PC-3 (cell line): ENCODE data around the gene KCNJ6. TPM values are rescaled to one million over a fixed set of nuclear protein-coding genes. Genes with fewer than 3 reads are reported as not detected.

Source experiments
- ATAC-seq: fragments of 200-7000 bp; cut with Tn5 transposase; 2 replicates; pipeline ENCODE4 v1.9.1; 2020; ENCODE audit warnings: mild to moderate bottlenecking, moderate library complexity
- BruUV-seq: library from RNA; stranded (reverse); fragments of 400-500 nt; replicated peaks from 2 replicates; lab custom pipeline; 2021; lab: Mats Ljungman, UMichigan
- CTCF ChIA-PET: fragments of 300-600 bp; sonication (Branson Sonifier 250); formaldehyde crosslinking; loops from one replicate; lab custom pipeline; 2022; ENCODE audit warnings: antibody characterized with exemption; lab: Charles Lee
- POLR2A ChIA-PET: fragments of 300-600 bp; sonication (Branson Sonifier 250); formaldehyde crosslinking; loops from one replicate; lab custom pipeline; 2022; ENCODE audit warnings: antibody characterized with exemption; ENCODE audit not compliant: unreplicated experiment; lab: Charles Lee
- DNase-seq: peaks from one replicate; pipeline ENCODE4 v3.0.0-alpha.2; 2015
- H2AFZ ChIP-seq: fragments of 300-600 bp; sonication (generic); 2 replicates; pipeline ENCODE4 v1.6.0; 2016; ENCODE audit warnings: antibody characterized with exemption, low read length
- H3F3A ChIP-seq: fragments of 300-600 bp; sonication (generic); one replicate; pipeline ENCODE4 v1.6.0; 2017; ENCODE audit warnings: antibody characterized with exemption, low read length, control low read depth, mild to moderate bottlenecking; ENCODE audit not compliant: unreplicated experiment
- H3K27ac ChIP-seq: fragments of 300-600 bp; sonication (generic); 2 replicates; pipeline ENCODE4 v1.5.1; 2016; ENCODE audit warnings: mild to moderate bottlenecking, low read length
- H3K27me3 ChIP-seq: fragments of 300-600 bp; sonication (generic); 2 replicates; pipeline ENCODE4 v1.6.1; 2016; ENCODE audit warnings: low read length, mixed read lengths
- H3K36me3 ChIP-seq: fragments of 300-600 bp; sonication (generic); 2 replicates; pipeline ENCODE4 v1.6.1; 2016; ENCODE audit warnings: low read depth, mixed run types, low read length, mixed read lengths
- H3K4me1 ChIP-seq: fragments of 300-600 bp; sonication (generic); 2 replicates; pipeline ENCODE4 v1.5.1; 2016; ENCODE audit warnings: low read length; ENCODE audit not compliant: insufficient read depth
- H3K4me2 ChIP-seq: fragments of 300-600 bp; sonication (generic); 2 replicates; pipeline ENCODE4 v1.6.0; 2016; ENCODE audit warnings: low read length
- H3K4me3 ChIP-seq: fragments of 300-600 bp; sonication (generic); 2 replicates; pipeline ENCODE4 v1.5.1; 2016; ENCODE audit warnings: mild to moderate bottlenecking, low read length, mixed read lengths
- H3K79me2 ChIP-seq: fragments of 300-600 bp; sonication (generic); 2 replicates; pipeline ENCODE4 v1.6.1; 2017; ENCODE audit warnings: low read length, mixed read lengths
- H3K9ac ChIP-seq: fragments of 300-600 bp; sonication (generic); 2 replicates; pipeline ENCODE4 v1.6.0; 2016; ENCODE audit warnings: mild to moderate bottlenecking, low read length
- H3K9me2 ChIP-seq: fragments of 300-600 bp; sonication (generic); replicated peaks from 2 replicates; pipeline ENCODE4 v1.6.1; 2016; ENCODE audit warnings: mixed run types, low read length, mixed read lengths
- H3K9me3 ChIP-seq: fragments of 300-600 bp; sonication (generic); 2 replicates; pipeline ENCODE4 v1.6.1; 2016; ENCODE audit warnings: low read length, mixed read lengths
- H4K20me1 ChIP-seq: fragments of 300-600 bp; sonication (generic); 2 replicates; pipeline ENCODE4 v1.6.1; 2016; ENCODE audit warnings: low read length, mixed read lengths
- CTCF ChIP-seq: fragments of 300-600 bp; sonication (generic); conservative IDR thresholded peaks from 2 replicates; pipeline ENCODE4 v1.5.1; 2017; ENCODE audit warnings: antibody characterized with exemption, low read depth, mild to moderate bottlenecking, low read length
- EZH2 ChIP-seq: fragments of 300-600 bp; sonication (generic); IDR thresholded peaks from one replicate; pipeline ENCODE4 v1.6.1; 2017; ENCODE audit warnings: antibody characterized with exemption, mild to moderate bottlenecking, low read length; ENCODE audit not compliant: unreplicated experiment
- EZH2phosphoT487 ChIP-seq: fragments of 300-600 bp; sonication (generic); IDR thresholded peaks from 2 replicates; pipeline ENCODE4 v1.6.1; 2018; ENCODE audit warnings: mild to moderate bottlenecking, antibody characterized with exemption, low read length, borderline replicate concordance
- intact Hi-C: fragments of 100-400 bp; cut with micrococcal nuclease; formaldehyde crosslinking; loops from 2 replicates; pipeline ENCODE4 v1.9.0; 2023
- total RNA-seq: library from RNA; depleted of rRNA; stranded (reverse); fragments of >200 nt; gene quantifications from 2 replicates; pipeline ENCODE4 v1.2.3, GENCODE V29; 2014

Gene KCNJ6
- total RNA-seq, 1 experiment from 2014 or later, result not detected

- no peak overlapping the region for H3K4me2 ChIP-seq
- intact Hi-C loops, result no loop called here
- no peaks in the 10 kb centered on the region for H3K9me2 ChIP-seq
- CTCF ChIA-PET, result no interaction called here
- H3K9ac ChIP-seq, result no peak overlapping the region
- no peaks in the 10 kb centered on the region for H4K20me1 ChIP-seq
- no peaks in the 10 kb centered on the region for H3K79me2 ChIP-seq
- no peaks in the 10 kb centered on the region for H3F3A ChIP-seq
- POLR2A ChIA-PET, result no interaction called here
- peaks cover 18% of the 10 kb centered on the region; the same call in 1 of the 2 replicates for H3K4me1 ChIP-seq
- H3K27me3 ChIP-seq, result no peaks in the 10 kb centered on the region
- DNase-seq (peak; percentile 18), ATAC-seq (no peak)
- no peak overlapping the region for H3K27ac ChIP-seq
- TF ChIP-seq EZH2 (no peak), CTCF (no peak), EZH2phosphoT487 (no peak)
- H2AFZ ChIP-seq, result no peak overlapping the region
- no TSS peak for BruUV-seq
- H3K4me3 ChIP-seq, result no peak overlapping the region
- 0 out of 2 replicates have a peak, but pooled peaks cover 5% of the 10 kb centered on the region for H3K9me3 ChIP-seq
- no peaks in the 10 kb centered on the region for H3K36me3 ChIP-seq
Observed at GRCh38 chr21:37877171-37877570, 39.1 kb downstream of the KCNJ6 start.

GRCh38 chr21:37876561-37876960 is 39.7 kb downstream of the KCNJ6 start:
- intact Hi-C loops, result no loop called here
- ChIA-PET CTCF (no interaction called here), POLR2A (no interaction called here)
- BruUV-seq, result no TSS peak
- Histone ChIP-seq H3K79me2 (no peaks in the 10 kb centered on the region), H3K9ac (no peak overlapping the region), H3K27me3 (no peaks in the 10 kb centered on the region), H3K4me3 (no peak overlapping the region), H3K9me3 (0 out of 2 replicates have a peak, but pooled peaks cover 5% of the 10 kb centered on the region), H2AFZ (no peak overlapping the region), H4K20me1 (no peaks in the 10 kb centered on the region), H3K36me3 (no peaks in the 10 kb centered on the region), H3K9me2 (no peaks in the 10 kb centered on the region), H3F3A (no peaks in the 10 kb centered on the region), H3K27ac (no peak overlapping the region), H3K4me2 (no peak overlapping the region), H3K4me1 (peaks cover 18% of the 10 kb centered on the region; the same call in 1 of the 2 replicates)
- TF ChIP-seq EZH2 (no peak), EZH2phosphoT487 (no peak), CTCF (no peak)
- DNase-seq (no peak), ATAC-seq (no peak)

DNA sequence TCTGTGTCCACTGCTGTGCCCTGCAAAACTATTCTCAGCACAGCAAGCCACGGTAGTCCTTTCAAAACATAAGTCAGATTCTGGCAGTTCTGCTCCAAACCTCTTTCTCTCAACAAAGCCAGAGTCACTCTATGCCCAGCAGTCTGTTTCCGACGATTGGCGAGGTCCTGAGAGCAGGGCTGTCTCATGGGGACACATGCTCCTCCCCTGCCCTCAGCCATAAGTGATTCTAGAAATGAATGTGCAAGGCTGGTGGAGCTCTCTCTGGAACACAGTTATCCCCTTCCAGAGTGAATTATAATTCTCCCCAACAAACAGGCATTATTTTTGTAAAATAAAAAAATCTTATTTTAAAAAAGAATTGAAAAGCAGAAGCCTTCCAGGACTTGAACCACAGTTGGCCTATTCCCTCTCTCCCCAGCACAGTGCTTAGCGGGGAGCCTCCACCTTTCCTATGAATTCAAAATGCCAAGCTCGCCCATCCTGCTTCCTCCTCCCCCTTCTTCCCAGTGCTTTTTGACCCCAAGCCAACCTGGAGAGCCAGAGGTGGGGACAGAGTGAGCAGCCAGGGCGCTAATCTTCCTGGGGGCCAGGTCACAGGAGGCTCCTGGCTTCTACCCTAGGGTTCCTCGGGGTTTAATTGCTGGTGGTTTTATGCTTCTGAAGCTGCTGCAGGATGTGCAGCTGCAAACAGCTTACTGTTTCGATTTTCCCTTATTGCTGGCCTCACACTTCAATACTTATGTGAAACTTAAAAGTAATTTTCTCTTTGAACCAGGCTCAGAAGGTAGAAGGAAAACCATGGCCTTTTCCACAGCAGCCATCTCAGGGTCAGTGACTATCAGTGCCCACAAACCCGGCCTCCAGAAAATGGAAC is 41.1 kb downstream of the KCNJ6 start:
- Histone ChIP-seq H3K79me2 (no peaks in the 10 kb centered on the region), H3F3A (no peaks in the 10 kb centered on the region), H2AFZ (no peak overlapping the region), H3K27ac (no peak overlapping the region), H3K9me3 (0 out of 2 replicates have a peak, but pooled peaks cover 5% of the 10 kb centered on the region), H3K4me3 (no peak overlapping the region), H3K4me1 (peaks cover 18% of the 10 kb centered on the region; the same call in 1 of the 2 replicates), H3K27me3 (no peaks in the 10 kb centered on the region), H3K9ac (no peak overlapping the region), H3K36me3 (no peaks in the 10 kb centered on the region), H3K4me2 (no peak overlapping the region), H4K20me1 (no peaks in the 10 kb centered on the region), H3K9me2 (no peaks in the 10 kb centered on the region)
- BruUV-seq, result no TSS peak
- no peak for TF ChIP-seq CTCF
- TF ChIP-seq EZH2, result no peak
- TF ChIP-seq EZH2phosphoT487, result no peak
- DNase-seq (no peak), ATAC-seq (no peak)
- intact Hi-C loops, result no loop called here
- ChIA-PET CTCF (no interaction called here), POLR2A (no interaction called here)
